GM21737 (cell line): ENCODE data around the gene GATA2.

Experiments used
- ATAC-seq: cut with Tn5 transposase; IDR thresholded peaks from one replicate; pipeline ENCODE4 v1.9.1; 2021; ENCODE audit warnings: mild to moderate bottlenecking, moderate library complexity; ENCODE audit not compliant: unreplicated experiment

GATA2 gene

DNA sequence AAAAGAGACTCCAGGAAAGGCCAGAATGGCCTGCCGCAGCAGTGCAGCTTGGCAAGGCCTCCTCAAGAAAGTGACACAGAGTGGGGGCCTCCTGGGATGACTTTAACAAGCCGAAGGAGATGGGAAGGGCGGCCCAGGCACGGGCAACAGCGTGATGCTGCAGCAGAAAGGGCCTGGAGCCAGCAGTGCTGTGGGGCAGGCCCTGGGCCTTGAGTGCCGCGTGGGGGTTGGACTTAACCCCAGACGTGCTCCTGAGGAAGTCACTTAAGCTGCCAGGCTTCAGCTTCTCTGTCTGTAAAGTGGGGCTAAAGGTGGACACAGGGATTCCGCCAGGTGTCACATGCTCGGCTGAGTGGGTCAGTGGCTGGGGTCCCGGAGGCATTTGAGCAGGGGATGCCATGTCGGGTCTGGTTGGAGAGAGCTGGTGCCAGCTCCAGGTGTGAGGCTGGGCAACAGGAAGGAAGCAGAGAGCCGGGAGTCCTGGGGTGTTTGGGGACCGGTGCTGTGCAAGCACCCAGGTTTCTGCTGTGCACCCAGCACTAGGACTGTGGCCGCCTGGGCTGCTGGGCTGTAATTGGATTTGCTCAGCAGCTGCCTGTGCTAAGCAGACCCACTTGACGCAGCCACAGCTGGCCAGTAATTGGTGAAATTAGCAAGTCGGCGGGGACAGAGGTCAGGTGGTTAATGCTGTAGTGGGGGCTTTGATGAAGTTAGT lies 34.1 kb downstream of the GATA2 start:
- no peak for ATAC-seq

DNA sequence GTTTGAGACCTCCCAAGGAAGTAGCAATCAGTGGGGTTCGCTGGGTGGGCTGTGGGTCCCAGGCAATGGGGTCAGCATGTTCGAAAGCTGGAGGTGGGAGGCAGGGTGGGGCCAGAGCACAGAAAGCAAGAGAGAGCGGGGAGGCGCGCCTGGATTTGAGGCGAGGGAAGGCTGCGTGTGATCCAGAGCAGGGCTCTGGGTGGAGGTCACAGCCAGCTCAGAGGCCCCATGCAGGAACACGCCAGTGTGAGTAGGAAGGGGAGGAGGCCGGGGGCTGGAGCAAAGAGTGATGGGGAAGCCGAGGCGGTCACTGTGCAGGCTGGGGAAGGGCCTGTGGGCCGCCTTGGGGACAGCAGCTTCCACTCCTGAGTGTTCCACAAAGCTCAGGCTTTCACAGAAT lies 35.1 kb downstream of the GATA2 start:
- ATAC-seq, result no peak

DNA sequence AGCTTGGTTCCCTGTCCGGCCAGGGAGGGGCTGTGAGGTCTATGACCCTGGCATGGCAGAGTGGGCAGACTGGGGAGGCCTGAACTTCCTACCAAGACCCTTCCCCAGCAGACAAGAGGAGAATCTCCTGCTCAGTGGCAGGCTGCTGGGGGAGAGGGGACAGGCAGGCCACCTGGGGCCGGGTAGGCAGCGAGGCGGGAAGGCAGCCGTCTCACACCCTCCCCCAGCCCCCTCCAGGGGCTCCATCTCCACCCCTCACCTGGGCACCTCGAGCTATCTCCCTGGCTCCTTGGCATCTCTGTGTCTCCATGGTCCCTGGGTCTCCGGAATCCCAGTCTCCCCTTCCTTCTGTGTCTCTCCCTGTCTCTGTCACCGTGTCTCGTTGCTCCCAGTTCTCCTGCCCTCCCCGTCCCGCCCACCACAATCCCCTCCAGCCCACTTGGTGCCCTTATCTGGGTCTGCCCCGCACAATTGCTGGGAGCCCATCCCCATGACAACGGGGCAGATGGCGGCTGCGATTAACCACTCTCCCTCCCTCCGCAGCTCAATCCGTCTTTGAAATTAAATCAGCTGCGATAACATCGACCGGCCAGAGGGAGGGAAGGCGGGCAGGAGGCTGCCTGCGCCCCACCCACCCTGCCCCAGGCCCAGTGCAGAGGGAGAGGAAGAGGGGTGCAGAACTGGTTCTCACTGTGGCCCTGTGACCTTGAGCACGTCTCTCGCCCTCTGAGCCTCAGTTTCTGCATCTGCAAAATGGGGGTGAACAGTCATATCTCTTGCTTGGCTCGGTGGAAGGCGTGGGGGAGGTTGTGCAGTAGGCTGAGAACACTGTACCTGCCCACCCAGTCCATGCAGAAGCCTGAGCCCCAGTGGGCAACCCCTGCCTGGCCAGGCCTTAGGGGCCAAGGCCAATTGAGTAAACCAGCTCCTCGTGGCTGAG lies 36.0 kb downstream of the GATA2 start:
- no peak for ATAC-seq

DNA sequence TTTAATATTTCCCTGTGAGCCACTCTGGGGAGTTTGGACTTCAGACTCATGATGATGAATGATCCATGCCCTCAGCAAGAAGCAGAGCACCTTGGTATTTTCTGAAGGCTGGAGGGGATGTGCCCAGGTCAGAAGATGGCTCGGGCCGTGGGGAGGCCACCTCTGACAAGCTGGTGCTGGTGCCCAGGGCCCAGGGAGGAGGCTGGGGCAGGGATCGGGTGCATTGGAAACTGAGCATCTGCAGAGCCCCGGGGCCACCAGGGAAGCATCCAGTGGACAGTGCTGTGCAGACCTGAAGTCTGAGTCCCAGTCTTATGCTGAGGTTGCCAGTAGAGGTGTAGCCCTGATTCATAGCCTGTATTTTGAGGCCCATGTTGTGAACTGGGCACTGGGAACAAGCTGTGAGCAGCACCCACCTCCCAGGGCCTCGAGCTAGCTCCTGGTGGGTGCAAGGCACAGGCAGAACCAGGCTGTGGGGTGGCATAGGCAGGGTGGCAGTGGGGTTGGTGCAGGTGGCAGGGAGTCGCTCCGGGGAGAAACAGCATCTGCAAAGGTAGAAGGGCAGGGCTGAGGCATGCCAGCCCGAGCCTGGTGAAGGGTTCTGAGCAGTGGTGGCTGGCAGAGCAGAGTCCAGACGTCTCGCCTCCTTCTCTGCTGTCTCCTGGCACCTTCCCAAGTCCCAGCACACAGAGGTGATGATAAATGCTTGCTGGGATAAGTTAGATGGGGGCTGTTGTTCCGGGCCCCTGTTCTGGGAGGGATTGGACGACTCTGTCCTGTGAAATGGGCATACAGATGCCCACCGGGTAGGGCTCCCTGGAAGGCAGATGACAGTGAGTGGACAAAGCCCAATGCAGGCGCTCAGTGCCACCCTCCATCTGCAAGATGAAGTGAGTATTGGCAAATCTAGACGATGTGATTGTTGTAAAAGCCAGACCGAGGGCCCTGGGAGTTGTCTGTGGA lies 36.9 kb downstream of the GATA2 start:
- ATAC-seq, result no peak

DNA sequence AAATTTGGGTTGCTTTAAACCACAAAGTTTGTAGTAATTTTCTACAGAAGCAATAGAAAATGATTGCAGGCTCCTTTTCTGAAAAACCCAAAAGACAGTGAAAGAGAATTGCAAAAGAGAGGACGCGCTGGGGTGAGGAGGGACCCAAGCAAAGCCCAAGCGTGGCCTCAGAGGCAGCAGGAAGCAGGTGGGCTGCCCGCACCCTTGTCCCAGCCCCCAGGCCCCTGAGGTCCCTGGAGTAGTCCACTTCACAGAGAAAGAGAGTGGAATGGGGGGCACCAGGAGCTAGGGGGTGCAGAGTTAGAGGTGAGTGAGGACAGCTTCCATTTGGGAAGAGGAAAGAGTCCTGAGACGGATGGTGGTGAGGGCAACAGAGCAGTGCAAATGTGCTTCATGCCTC lies 37.9 kb downstream of the GATA2 start:
- ATAC-seq, result no peak

DNA sequence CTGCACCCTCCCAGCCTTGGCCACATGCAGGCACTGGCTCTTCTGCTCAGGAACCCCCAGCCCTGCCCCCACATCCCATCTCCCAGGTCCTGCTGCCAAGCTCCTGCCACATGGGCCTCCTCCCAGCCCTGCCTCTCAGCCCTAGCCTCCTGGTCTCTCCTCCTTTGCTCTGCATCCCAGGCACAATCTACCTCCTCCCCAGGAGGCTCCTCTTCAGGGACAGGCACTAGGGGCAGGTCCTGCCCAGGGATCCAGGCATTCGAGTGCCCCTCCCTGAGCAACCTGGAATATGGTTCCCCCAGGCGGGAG lies 38.7 kb downstream of the GATA2 start:
- no peak for ATAC-seq

DNA sequence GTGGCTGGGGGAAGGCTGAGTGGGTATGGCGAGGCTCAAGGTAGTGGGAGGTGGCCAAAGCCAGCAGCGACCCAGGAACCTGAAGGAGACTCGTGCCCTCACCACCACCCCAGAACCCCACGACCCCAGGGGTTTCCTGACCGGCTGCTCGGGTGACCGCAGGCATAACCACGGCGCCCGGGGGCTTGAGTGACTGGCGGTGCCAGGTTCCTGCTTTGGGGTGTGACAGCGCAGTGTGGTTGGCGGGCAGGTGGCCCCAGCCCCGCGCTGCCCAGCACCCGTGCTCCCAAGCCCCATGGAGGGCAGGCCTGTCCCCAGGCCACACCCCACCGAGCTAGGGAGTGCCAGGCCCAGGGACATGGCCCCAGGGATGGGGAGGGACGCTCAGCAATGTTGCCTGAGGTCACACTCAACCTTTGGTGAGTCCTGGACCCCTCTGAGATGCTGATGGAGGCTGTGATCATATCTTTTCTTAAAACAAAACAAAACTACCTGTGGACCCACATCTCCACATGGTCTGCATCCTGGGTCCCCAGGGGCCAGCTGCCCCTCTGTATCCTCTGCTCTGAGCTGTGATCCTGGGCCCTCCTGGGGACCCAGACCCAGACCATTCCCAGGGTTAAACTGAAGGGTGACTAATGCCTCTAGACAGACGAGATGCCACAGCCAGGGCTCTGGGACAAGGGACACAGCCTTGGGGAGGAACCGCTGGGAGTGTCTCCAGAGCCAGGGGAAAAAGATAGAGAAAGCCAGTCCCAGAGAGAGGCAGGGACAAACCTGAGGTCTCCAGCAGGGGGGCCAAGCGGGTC lies 39.3 kb downstream of the GATA2 start:
- no peak for ATAC-seq

DNA sequence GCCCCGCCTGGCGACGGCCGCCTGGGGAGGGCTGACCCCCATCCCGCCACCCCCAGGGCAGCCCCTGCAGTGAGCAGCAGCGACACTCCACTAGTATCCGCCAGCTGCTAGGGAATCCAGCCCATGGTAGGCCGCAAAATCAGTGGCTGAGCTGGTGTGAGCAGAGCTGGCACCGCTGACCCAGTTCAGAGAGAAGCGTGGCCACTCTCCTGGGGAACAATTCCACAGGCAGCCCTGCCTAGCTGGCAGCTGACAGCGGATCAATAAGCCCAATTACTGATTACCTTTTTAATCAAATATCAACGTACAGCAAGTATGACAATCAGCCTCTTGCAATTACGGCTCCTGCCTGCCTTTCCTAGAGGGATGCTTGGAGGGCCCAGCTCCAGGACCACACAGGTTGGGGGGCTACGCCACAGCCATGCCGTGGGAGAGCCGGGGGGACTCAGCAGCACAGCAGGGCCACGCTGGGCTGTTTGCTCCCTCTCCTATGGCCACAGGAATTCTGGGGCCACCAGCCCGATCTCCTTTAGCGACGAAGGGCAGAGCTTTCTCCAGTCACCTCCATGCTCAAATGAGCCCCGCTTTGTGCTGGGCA lies 40.2 kb downstream of the GATA2 start:
- no peak for ATAC-seq

DNA sequence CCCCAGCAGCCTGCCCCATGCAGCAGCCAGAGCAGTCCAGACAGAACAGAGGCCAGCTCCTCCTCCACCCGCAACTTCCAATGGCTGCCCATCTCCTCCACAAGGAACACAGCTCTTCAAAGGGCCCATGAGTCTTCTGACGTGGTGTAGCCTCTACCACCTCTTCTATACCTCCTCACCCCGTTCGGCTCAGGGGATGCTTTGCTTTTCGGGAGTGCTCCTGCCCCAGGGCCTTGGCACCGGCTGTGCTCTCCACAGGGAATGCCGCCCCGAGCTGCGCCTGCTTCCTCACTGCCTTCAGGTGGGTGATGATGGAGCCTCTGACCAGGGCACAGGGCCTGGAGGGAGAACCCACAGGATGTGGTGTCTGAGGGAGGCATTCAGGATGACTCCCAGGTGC lies 40.9 kb downstream of the GATA2 start:
- ATAC-seq, result no peak

DNA sequence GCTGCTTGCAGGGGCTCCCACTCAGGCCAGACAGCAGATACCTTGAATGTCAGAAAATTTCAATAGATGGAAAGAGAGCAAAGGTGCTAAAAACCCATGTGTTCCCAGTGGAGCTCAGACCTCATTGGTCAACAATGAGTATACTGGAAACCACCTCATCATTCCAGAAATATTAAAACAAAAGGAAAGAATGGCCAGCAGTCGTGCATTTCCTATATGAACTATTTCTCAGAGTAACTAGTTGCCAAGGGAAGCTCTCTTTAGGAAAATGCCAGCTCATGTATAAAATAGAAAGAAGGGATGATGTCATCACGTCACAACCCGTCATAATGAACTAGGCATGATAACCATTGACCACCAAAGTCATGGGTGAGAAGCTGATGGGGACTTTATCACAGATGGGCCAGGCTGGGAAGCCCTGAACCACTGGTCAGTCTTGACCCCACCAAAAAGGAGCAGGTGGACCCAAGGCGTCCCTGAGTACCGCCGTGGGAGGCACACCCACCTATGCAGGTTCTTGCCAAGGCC lies 43.8 kb downstream of the GATA2 start:
- no peak for ATAC-seq

DNA sequence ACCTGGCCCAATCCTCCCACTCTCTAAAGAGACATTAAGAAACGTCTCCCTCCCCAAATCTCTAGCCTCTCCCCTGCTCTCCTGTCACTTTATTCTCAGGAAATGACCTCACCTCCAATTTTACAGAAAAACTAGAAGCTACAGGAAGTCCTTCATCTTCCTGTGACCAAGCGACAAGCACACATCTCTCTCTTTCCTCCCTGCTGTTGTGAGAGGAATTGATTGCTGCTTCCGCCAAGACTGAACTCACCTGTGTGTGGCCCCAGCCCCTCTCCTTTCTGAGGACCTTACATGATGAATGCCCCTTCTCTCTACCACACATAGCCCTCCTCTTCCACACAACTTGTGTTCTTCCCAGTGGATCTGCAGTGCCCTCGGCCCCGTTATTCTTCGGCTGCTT lies 44.5 kb downstream of the GATA2 start:
- ATAC-seq, result no peak

DNA sequence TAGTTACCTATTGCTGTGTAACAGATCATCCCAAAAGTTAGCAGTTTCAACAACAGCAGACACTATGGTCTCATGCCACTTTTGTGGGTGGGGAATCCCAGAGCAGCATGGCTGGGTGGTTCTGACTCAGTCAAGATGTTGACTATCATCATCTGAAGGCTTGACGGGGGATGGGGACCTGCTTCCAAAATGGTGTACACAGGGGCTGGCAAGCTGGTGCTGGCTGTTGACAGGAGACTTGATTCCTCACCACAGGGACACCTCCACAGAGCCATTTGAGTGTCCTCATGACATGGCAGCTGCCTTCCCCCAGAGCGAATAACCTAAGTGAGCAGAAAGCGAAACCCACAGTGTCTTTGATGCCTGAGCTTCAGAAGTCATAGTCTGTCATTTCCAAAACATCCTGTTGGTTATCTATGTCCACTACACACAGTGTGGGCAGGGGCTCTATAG lies 45.4 kb downstream of the GATA2 start:
- ATAC-seq, result no peak

DNA sequence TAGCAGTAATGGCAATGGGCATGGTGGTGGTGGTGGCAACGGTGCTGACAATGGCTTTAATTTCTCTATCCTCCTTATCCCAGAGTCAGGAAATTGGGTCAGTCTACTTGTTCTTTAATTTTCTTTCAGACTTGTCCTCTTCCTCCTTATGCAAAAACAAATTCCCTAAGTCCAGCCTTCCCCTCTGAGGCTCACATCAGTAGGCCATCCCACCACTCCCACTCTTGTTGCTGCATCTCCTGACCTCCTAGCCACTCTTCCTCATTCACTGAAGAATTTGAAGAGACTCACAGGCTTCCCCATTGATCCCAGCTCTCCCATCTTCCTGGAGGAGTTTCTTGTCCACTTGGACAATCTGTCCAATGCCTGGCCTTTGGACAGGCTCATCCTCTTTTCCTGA lies 46.2 kb downstream of the GATA2 start:
- no peak for ATAC-seq

DNA sequence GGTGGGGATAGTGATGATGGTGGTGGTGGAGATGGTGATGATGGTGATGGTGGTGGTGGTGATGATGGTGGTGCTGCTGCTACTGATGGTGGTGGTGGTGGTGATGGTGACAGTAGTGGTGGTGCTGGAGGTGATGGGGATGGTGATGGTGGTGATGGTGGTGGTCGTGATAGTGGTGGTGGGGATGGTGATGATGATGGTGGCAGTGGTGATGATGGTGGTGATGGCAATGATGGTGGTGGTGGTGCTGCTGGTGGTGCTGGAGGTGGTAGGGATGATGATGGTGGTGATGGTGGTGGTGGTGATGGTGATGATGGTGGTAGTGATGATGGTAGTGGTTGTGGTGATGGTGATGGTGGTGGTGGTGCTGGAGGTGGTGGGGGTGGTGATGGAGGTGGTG lies 47.6 kb downstream of the GATA2 start:
- no peak for ATAC-seq

DNA sequence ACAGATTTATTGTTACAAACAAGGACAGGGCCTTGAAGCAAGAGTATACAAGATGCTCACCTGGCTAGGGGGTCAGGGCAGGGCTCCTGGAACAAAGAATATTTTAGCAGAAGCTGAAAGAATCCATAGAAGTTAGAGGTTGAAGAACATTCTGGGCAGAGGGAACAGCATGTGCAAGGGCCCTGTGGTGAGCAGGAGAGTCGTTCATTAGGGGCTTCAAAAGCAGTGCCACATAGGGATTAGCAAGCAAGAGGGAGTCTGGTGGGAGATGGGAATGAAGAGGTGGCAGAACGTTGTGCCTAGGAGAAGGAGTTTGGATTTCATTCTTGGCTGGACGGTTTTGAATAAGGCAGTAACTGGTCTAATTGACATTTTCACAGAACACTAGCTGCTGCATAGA lies 49.2 kb downstream of the GATA2 start:
- no peak for ATAC-seq

DNA sequence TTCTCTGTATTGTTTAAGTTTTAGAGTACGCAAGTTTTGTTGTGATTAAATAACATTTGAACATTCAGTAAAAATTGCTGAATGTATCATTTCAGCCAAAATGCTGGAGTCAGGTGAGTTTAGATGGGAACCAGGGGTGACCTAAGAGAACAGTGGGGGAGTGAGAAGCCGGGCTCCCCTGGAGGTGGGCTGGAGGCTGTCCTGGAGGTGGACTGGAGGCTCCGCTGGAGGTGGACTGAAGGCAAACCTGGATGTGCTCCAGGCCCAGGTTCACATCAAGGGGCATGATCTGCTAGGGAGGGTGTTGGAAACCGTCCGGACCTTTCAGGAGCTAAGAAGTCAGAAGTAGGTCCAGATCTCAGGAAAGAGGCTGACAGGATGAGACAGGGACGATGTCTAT lies 50.1 kb downstream of the GATA2 start:
- no peak for ATAC-seq

DNA sequence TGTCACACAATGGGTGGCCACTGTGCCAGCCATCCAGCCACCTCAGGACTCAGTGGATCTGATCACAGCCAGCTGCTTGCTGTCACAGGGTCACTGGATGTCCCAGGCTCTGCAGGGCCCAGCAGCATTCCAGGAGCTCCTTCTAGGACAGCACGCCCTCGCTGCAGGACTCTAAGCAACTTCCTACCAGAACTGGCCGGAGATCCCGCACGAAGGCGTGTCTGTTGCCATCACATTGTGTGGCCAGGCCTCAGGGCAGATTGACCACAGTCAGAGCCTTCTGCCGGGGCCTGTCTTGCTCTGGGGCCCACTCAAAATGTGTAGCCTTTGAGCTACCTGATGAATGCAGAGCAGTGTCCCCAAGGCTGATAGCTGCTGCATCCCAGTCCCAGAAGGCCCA lies 50.9 kb downstream of the GATA2 start:
- no peak for ATAC-seq

DNA sequence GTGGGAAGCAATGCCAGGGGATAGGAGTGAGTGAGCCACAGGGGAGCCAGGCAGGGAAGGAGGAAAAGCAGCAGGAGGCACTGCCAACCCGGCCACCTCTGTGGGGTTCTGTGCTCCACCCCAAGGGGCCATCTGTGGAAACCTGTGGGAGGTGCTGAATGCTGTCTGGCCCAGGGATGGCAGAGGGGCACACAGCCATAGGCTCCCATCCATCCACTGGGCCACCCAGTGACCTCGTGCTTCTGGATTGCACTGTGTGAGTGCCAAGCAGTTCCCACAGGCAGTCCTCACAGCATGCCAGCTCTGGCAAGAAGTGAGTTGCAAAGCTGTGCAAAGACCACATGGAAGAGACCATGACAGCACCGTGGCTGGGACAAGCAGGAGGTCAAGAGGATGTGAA lies 53.8 kb downstream of the GATA2 start:
- ATAC-seq, result no peak

DNA sequence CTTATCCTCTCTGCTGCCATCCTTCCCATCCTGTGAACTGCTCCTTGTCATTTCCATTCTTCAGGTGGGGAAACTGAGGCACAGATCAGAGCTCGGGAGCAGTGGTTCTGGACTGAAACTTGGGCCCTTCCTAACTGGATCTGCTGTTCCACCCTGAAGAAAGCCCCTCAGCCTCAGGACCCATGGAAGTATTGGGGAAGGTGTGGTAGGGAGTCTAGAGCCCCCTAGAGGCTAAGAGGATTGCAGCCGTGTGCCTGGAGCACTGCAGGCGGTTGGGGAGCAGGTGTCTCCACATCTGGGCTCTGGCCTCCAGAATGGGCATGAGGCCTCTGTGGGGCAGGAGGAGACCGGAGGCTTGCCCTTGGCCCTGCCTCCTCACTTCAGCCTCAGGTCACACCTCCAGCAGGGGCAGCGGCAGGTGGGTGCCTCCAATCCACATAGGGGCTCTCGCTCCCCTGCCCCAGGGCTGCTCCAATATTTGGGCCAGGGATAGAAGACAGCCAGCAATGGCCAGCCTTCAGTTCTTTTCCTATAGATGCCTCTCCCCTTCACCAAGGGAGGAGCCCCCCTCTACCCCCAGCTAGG lies 54.4 kb downstream of the GATA2 start:
- ATAC-seq, result no peak
